Activated CD4-positive, alpha-beta T cell treated with anti-CD3 and anti-CD28 coated beads for 4 hours (primary cell): Measurements from ENCODE around the gene CUL1.

ENCODE experiments used
- DNase-seq, 2 donors: peaks; one replicate each; pipeline ENCODE4 v3.0.0-alpha.2; 2020

The CUL1 gene

DNA sequence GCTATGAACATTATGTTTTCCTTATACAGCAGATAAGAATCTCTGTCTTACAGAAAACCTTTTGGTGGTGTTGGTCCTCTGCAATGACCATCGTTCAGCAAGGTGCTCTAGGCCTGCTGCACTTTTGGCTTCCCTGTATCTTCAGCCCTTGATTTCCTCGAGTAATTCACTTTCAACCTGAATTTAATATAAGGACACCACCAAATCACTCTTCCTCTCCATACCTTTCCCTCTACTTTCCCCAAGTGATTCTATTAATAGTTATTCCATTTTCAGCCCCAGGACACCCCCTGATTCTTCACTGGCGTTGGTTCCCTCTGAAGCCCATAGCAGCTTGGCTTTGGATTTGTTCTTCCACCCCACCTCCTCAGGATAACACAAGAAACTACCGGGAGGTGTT, 113.2 kb downstream of the CUL1 start:
- no peak for DNase-seq

DNA sequence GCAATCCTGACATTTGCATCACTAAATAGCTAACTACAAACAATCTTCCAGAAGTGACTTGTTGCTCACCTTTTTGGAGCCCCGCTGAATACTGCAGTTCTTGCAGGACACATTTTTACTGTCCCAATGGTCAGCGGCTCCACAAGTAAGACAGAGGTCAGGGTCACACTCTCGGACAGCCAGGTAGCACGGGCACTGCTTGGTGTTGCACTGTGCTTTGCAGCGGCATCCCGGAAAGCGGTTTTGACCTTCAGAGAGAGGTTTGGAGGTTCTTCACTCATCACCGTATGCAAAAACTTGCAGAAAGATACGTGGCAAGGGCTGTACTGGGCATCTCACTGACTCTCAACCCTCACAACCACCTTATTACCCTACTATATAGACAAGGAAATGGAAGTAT, 115.2 kb downstream of the CUL1 start:
- no peak for DNase-seq

DNA sequence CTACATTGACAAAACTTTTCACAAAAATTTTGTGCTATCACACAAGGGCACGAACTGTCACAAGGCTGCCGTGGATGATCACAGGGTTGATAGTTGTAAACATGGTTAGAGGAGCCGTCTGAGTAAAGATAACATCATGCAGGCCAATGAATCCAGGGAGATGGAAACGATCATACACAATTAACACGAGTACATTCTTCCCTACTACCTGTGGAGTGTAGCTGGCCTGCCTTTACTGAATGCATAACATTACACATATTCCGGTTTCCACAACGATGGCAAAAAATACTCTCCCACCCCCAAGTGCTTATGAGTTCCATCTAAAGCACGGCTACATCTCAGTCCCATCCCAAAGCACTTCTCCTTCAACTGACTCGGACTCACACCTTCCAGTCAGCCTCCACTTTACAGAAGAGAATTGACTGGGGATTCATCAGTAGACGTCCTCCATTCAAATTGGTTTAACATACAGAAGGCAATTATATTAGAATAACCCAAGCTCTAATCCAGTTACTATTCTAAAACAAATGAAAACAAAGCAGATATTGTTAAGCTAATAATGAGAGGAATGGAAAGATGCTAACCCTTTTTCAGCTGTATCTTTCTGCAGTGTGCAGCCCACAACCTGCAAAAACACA, 116.3 kb downstream of the CUL1 start:
- DNase-seq = no peak

DNA sequence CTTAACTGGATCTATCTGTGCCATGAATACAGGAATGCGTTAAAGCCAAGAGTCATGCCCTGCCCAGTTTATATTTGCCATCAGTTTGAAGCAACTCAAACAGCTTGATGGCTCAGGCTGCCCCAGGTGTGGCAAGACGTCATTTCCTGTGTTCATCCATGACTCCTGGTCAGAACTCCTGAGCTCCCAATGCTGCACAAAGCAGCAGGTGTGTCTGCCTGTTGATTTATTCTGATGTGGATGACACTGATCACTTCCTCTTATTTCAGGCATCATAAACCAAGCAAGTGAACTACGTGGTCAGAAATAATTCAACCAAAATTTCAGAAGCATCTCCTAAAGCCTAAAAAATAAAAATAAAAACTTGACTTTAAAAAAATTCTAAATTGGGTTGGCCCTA, 116.9 kb downstream of the CUL1 start:
- no peak for DNase-seq

DNA sequence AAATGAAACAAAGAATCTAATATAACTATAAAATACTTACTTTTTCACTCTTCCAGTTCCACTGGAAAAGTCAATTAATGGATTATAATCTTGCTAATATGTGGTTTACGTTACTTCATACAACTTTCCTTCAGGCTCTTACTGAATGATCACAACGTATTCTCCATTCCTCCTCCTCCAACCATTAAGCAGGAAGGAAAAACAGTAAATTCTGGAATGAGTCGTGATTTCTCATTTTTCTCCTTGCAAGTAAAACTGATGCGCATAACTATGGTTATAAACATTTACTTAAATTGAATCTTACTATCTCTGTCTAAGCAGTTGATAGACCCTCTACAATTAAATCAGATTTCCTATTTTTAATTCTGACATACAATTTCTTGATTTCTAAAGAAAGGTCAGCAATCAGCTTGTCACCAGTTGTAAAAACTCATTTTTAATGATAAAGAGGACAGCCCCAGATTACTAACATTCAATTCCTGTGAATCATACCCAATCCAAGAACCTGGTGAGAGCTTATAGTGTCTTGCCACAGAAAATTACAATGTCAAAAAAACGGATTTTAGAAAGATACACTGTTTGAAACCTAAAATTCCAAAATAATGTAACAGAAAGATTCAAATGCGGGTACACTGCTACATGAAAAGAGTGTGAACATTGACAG, 121.1 kb downstream of the CUL1 start:
- DNase-seq = no peak

DNA sequence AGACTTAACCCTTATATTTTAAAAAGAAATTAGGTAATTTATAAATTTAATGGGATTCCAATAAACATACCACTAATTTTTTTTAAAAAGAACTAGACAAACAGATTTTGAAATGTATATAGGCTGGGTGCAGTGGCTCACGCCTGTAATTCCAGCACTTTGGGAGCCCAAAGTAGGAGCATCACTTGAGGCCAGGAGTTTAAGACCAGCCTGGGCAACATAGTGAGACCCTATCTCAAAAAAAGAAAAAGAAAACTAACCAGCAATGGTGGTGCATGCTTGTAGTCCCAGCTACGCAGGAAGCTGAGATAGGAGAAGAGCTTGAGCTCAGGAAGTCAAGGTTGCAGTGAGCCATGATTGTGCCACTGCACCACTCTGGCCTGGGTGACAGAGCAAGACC, 122.7 kb downstream of the CUL1 start:
- DNase-seq = no peak

DNA sequence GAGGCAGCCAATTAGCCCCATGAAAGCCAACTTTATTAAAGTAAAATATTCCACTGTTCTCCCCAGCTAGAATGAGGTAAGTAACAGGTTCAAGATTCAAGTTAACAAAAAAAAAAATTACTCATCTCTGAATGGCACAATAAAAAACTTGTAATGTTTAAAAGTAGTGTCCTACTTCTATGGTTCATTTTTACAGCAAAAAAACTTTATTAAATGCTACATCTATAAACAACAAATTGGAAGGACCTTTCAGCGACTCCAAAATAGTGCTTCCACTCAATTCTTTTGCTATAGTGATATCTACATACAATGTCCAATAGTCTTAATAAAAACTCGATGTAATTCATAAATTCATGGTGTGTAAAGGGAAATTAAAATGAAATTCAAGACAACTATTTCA, 126.2 kb downstream of the CUL1 start:
- DNase-seq = no peak

DNA sequence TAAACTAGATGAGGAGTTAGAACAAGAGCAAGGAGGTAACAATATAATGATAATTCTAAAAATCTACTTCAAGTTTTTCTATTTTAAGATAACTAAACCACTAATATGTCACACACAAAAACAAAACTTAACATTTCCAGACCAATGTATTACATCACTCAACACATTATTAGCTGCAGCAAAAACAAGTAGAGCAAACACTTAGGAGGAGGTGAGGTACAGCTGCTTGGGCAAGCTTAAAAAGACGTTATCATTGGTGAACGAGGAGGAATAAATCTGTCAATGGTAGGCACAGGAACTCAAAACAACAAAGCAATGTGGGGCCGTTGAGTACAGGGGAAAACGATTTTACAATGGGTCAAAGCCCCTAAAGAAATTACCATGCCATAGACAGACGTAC, 126.6 kb downstream of the CUL1 start:
- no peak for DNase-seq

DNA sequence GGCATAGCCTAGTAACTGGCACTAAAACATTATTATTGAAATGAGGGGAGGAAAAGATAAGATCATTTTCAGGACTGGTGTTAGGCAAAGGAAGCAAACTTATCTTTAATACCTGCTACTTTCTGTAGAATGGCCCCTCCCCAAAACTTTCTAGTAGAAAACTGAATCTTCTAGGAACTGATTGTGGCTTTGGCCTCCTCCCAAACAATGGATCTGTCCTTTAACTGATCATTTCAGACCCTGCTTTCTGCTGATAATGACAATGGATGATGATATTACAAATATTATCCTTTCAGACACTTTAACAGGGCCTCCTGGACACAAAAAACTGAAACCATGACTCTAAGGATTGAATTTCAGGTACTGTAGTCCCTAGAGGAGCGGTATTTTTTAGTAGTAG, 130.3 kb downstream of the CUL1 start:
- DNase-seq = no peak

DNA sequence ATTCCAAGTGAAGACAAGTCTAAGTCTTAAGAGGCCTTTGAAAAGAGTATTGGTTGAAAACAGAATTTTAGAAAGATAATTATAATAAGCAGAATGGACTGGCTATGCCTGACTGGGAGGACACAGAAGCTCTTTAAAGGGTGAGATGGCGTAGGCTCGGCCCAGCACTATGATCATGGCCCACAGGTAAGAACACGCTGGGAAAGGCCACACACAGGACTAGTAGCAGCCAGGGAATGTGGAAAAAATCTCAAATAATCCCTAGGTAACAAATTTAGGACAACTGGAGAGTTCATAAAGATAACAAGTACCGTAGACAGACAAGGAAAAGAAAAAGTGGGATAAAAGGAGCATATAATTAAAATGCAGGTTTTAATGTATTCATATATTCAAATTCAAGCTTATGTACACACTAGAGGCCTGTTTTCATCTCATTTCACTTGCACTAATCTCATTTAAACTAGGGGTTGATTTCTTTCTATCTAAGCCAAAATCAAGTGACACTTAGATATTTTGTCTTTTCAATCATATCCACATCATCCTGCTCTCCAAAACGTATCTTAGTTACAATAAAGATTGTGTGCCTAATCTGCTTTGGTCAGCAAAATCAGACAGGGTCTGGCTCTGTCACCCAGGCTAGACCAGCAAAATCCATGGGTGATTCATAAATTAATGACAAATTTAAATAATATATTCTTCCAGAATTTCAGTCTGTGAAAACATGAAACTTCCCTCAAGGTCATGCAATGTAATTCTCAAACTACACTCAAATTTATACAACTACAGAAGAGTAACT, 132.4 kb downstream of the CUL1 start:
- DNase-seq = no peak

DNA sequence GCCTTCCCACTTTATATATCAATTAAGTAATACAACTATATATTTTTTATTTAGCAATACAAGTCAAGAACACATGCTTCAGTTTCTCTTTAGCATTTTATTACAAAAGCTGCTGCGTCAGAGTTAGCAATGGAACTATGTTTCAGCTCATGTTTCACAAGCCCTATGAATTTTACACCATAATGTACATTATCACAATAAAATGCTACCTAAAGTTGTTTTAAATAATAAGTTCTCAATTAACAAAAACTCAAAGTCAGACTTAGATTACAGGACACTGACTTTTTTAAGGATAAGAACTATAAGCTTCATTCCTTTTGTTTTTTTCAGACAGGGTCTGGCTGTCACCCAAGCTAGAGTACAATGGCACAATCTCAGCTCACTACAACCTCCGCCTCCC, 133.1 kb downstream of the CUL1 start:
- no peak for DNase-seq

DNA sequence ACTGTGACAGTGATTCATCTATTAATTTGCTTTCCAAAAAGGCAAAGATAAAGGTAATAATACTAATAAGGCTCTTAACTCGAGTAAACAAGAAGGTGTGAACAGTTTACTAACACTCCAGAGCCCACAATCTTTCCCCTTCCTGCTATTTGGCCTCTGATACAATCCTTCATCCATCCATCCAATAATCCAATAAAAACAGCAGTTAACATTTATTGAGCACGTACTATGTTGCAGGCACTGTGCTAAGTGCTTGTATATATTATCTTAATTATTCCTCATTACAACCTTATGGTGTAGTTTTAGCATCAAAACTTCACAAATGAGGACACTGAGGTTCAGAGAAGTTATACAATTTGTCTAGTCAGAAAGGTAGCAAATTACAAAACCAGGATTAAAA, 135.9 kb downstream of the CUL1 start:
- DNase-seq = no peak

DNA sequence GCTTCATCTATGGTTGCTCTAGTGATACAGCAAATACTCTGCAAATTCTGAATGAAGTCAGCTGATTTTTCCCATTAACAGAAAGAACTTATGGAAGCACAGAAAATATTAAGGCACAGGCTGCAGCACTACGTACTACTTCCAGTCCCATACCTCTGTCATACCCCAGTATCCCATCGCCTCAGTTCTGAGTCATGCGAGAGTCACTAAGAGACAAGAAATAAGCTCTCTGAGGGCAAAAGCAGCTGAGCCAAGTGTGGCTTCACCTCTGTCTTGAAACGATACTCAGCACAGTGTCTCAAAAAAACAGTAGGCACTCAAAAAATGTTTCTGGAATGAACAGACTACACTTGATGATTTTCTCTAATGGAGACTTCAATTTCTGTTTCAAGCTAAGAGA, 137.2 kb downstream of the CUL1 start:
- no peak for DNase-seq

DNA sequence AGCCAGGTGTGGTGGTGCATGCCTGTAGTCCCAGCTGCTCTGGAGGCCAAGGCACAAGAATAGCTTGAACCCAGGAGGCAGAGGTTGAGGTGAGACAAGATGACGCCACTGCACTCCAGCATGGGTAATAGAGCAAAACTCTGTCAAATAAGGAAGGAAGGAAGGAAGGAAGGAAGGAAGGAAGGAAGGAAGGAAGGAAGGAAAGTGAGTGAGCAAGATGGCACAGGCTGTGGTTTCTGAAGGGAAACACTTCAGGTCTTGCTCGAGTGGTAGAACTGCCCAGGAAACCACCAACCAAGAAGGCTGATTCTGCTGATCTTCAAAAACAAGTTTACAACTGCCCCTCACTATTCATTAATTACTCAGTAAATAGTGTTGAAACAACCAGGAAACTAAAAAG, 140.2 kb downstream of the CUL1 start:
- DNase-seq = no peak

DNA sequence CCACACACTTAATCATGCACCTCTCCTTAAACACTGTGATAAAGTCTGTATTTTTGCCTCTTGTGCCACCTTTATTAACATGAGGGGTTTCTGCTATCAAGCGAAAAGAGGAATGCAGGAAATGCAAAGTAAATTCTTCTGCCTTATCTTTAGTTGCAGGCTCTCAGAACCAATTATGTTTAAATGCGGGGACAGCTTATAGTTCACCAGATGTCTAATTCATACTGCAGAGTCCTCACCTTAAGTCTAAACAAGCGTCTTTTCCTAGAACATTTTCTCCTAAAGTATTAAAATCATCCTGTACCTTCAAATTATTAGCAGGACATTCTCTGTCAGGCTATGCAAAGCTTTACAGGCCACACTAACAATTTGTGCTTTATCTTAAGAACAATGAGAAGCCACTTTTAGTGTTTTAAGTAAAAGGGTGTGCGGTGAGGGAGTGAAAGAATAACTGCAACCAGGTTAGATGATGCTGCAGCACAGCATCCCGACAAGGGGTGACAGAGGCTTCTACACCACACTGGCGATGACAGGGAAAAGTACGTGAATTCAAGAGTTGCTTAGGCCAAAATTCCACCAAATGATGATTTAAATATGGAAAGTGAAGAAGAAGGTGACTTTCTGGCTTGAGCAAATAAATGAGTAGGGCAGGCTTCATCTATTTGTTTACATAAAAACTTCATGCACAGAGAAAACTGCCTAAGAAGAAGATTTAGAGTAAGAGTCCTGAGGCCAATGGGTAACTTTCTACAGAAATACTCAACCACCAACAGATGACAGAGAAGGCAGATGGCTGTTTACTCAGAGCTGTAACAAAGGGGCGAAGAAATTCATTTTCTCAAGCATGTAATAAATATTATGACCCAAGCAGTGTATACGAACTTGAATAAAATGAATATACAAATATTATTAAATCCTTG, 149.4 kb downstream of the CUL1 start:
- DNase-seq = no peak

DNA sequence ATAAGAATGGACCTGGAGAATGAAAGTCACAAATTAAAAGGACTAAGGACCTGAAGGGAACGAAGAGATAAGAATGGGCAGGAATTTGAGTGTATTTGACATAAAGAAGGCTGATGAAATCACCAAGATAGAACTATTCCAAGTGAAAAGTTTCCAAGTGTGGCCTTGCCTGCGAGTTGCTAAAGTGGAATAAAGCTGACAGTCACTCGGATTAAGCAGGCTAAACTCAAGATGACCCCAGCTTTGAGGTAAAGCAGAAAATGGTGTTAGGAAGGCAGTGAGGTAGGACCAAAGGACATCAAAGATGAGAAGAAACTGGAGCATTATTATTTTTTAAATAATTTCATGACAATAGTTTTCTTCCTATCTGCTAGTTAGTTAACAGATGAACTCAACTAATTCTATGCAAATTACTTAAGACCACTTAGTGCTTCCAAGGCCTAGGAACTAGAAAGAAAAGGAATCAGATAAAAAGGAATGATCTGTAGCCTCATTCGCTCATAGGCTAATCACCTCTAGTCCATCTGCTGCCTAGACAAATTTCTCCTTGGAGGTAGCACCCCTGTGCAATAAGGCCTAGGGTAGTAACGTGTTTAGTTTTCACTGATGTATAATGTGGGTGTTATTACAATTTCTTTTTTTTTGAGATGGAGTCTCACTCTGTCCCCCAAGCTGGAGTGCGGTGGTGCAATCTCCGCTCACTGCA, 150.8 kb downstream of the CUL1 start:
- no peak for DNase-seq

DNA sequence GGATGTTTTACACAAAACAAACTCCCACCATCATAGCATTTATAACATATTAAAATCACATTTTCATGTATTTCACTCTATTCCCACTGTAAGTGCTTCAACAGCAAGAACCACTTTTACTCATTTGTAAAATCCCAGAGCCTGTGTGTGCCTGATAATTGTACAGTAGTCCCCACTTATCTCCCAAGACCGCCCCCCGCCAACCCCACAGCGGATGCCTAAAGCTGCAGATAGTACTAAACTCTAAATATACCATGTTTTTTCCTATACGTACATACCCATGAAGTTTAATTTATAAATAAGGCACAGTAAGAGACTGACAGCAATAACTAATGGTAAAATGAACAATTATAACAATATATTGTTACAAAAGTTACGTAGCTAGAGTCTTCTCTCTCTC, 151.9 kb downstream of the CUL1 start:
- DNase-seq = no peak
